ENCODE data around the gene EVC2. TPM values are rescaled to one million over a fixed set of nuclear protein-coding genes. Genes with fewer than 3 reads are reported as not detected.

The EVC2 gene
- total RNA-seq, 4 donors from 2014 or later = 7.8 to 22.2 (median 9.9) TPM

DNA sequence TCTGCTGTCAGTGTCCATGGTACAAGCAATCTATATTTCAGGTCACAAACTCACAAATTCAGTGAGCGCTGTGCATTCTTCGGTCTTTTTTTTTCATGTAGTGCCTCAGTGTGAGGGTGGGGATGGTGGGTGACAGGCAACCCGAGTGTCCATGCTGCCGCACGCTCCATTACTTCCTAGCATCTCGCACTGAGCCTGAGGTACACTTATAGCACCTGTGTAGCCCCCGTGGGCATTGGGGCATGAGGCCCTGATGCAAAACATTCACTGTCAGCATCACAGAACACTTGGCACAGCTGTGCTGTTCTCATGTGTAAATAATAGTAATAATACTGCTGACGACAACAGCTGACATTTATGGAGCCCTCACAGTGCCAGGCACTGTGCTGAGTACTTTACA is 31.6 kb downstream of the EVC2 start:
- Histone ChIP-seq H3K9me3 (no peaks in the 10 kb centered on the region), H3K27ac (no peak overlapping the region), H3K4me1 (no peaks in the 10 kb centered on the region), H3K36me3 (peaks cover 49% of the 10 kb centered on the region), H3K4me3 (no peak overlapping the region), H3K27me3 (no peaks in the 10 kb centered on the region)
- no peak for TF ChIP-seq POLR2A (IDR thresholded peaks at IDR 0.05)
- TF ChIP-seq, protein P1, sequence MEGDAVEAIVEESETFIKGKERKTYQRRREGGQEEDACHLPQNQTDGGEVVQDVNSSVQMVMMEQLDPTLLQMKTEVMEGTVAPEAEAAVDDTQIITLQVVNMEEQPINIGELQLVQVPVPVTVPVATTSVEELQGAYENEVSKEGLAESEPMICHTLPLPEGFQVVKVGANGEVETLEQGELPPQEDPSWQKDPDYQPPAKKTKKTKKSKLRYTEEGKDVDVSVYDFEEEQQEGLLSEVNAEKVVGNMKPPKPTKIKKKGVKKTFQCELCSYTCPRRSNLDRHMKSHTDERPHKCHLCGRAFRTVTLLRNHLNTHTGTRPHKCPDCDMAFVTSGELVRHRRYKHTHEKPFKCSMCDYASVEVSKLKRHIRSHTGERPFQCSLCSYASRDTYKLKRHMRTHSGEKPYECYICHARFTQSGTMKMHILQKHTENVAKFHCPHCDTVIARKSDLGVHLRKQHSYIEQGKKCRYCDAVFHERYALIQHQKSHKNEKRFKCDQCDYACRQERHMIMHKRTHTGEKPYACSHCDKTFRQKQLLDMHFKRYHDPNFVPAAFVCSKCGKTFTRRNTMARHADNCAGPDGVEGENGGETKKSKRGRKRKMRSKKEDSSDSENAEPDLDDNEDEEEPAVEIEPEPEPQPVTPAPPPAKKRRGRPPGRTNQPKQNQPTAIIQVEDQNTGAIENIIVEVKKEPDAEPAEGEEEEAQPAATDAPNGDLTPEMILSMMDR (IDR thresholded peaks at IDR 0.05) = no peak
- TF ChIP-seq EP300 (IDR thresholded peaks at IDR 0.05) = no peak
- no peak for TF ChIP-seq POLR2AphosphoS5 (IDR thresholded peaks at IDR 0.05)
- WGBS = 95% methylated on average over 8 of the region's 8 CpGs
- DNase-seq (ENCODE audit: low spot score in 2 of 2) = no peak

DNA sequence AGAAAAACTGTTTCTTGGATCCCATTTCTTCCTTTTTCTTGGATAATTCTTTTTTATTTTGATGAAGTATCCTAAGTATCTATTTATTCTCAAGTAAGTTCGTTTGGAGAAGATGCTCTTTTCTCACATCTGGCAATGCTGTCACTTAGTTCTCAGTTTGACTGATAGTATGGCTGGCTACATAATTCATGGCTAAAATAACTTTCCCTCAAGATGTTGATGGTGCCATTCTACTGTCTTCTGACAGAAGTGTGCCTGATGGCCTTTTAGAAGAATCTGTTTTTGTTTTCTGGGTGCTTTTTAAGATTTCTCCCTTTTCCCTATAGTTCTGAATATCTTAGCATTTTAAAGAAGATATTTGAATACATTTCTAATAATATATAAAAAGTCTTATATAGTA is 41.6 kb downstream of the EVC2 start:
- H3K36me3 ChIP-seq = peaks cover 33% of the 10 kb centered on the region
- no peaks in the 10 kb centered on the region for H3K9me3 ChIP-seq
- no peak for DNase-seq (ENCODE audit: low spot score in 2 of 2)
- no peak overlapping the region for H3K27ac ChIP-seq
- no peaks in the 10 kb centered on the region for H3K4me1 ChIP-seq
- WGBS = 77% methylated on average over 1 of the region's 1 CpG
- TF ChIP-seq EP300 (IDR thresholded peaks at IDR 0.05) (no peak), POLR2A (IDR thresholded peaks at IDR 0.05) (no peak), POLR2AphosphoS5 (IDR thresholded peaks at IDR 0.05) (no peak)
- TF ChIP-seq, protein P1 (IDR thresholded peaks at IDR 0.05) = no peak
- H3K27me3 ChIP-seq = no peaks in the 10 kb centered on the region
- H3K4me3 ChIP-seq = no peak overlapping the region

DNA sequence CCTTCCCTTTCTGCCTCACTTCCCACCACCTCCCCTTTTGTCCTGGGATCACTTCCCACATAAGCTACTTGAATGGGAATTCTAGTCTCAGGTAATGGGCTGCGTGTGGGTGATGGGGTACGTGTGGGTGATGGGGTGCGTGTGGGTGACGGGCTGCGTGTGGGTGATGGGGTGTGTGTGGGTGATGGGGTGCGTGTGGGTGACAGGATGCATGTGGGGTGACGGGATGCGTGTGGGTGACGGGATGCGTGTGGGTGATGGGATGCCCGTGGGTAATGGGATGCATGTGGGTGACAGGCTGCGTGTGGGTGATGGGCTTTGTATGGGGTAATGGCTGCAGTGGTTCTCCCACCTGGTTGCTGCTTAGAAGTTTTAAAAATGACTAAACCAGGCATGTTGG is 43.6 kb downstream of the EVC2 start:
- Histone ChIP-seq H3K4me3 (no peak overlapping the region), H3K9me3 (no peaks in the 10 kb centered on the region), H3K4me1 (no peaks in the 10 kb centered on the region), H3K36me3 (peaks cover 50% of the 10 kb centered on the region), H3K27ac (no peak overlapping the region), H3K27me3 (no peaks in the 10 kb centered on the region)
- no peak for DNase-seq (ENCODE audit: low spot score in 2 of 2)
- no peak for TF ChIP-seq POLR2A (IDR thresholded peaks at IDR 0.05)
- TF ChIP-seq, protein P1 (IDR thresholded peaks at IDR 0.05) = no peak
- no peak for TF ChIP-seq EP300 (IDR thresholded peaks at IDR 0.05)
- TF ChIP-seq POLR2AphosphoS5 (IDR thresholded peaks at IDR 0.05) = no peak
- 92% methylated on average over 12 of the region's 12 CpGs for WGBS

DNA sequence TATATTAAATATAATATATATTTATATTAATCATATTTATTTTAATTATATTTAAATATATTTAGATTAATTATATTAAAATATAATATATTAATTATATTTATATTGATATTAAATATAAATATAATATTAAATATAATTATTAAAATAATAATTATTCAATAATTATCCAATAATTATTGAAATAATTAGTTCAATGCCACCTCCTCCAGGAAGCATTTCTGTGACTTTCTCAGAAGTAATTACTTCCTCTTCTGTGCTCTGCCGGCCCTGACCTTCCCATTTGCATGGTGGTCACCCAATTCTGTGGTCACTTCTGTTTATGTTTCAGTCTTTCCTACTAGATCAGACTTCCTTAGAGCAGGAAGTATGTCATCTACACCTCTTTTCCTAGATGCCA is 45.8 kb downstream of the EVC2 start:
- no peak overlapping the region for H3K27ac ChIP-seq
- no peak overlapping the region for H3K4me3 ChIP-seq
- no peaks in the 10 kb centered on the region for H3K9me3 ChIP-seq
- DNase-seq (ENCODE audit: low spot score in 2 of 2) = no peak
- no peaks in the 10 kb centered on the region for H3K4me1 ChIP-seq
- H3K27me3 ChIP-seq = no peaks in the 10 kb centered on the region
- TF ChIP-seq, protein P1 (IDR thresholded peaks at IDR 0.05) = no peak
- TF ChIP-seq POLR2AphosphoS5 (IDR thresholded peaks at IDR 0.05) (no peak), POLR2A (IDR thresholded peaks at IDR 0.05) (no peak), EP300 (IDR thresholded peaks at IDR 0.05) (no peak)
- peaks cover 50% of the 10 kb centered on the region for H3K36me3 ChIP-seq
- WGBS = 89% methylated on average over 1 of the region's 1 CpG

DNA sequence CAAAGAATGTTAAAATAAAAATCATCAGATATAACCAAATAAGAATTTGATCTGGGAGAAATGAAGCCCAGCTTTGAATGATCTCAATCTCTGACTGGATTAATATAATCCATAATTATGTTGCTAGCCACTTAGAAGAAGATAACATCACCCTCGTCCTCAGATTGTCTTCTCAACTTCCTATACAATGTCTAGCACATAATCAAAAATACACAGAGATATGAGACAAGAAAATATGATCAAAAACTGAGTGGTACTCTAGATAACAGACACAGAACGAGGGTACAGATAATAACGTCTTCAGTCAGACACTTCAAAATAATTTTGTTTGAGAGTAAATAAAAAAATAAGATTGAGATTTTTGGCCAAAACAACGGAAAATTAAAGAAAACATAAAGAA is 47.1 kb downstream of the EVC2 start:
- DNase-seq (ENCODE audit: low spot score in 2 of 2) = no peak
- 94% methylated on average over 4 of the region's 4 CpGs for WGBS
- Histone ChIP-seq H3K4me3 (no peak overlapping the region), H3K9me3 (no peaks in the 10 kb centered on the region), H3K36me3 (peaks cover 50% of the 10 kb centered on the region), H3K27ac (no peak overlapping the region), H3K4me1 (no peaks in the 10 kb centered on the region), H3K27me3 (no peaks in the 10 kb centered on the region)
- TF ChIP-seq POLR2AphosphoS5 (IDR thresholded peaks at IDR 0.05) = no peak
- TF ChIP-seq, protein P1 (IDR thresholded peaks at IDR 0.05) = no peak
- TF ChIP-seq EP300 (IDR thresholded peaks at IDR 0.05) = no peak
- TF ChIP-seq POLR2A (IDR thresholded peaks at IDR 0.05) = no peak
